Measurements from ENCODE around the gene CLDN16.

Gene CLDN16

DNA sequence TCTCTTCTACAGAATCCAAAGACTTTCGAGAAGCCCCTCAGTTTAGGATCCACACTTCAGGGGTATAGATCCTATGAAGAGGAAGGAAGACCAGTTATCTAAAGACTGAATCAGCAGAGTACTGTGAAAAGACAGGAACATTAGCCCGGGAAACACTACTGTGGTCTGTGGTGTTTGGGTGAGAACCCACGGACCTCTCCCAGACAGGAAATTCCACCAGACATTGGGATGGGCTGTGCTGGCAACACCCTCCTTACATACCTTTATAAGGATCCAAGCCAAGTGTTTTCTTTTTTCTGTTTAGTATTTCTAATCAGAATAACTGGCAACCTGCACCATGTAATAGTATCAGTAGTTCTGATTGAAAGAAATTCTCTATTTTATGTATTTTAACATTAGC, 47.7 kb downstream of the CLDN16 start:
- H3K9me3 ChIP-seq (ENCODE audit: insufficient read depth, low read length): peaks cover 12% of the 10 kb centered on the region; the same call in 1 of the 2 replicates
- no peak for DNase-seq (ENCODE audit: low read depth, low spot score)
- no peaks in the 10 kb centered on the region for H3K36me3 ChIP-seq (ENCODE audit: insufficient read depth, insufficient read length, low read length)

DNA sequence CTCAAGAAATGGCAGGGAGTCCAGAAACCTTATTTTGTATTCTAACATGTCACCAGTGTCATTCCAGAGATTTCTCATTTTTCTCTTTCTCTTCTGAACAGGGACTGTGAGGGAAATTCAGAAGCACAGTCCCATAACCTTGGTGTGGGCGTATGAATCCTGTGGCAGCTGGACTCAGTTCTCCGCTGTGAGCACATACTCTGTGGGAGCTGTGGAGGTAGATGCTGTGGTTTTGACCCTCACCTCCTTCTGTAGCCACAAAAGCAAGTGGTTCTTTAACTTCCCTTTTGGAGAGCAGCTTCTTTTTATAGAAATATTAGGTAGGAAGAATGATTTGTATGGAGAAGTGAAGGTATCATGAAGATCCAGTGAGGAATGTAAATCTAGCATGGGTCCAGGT, 48.4 kb downstream of the CLDN16 start:
- no peaks in the 10 kb centered on the region for H3K4me1 ChIP-seq (ENCODE audit: insufficient read depth, insufficient read length)
- DNase-seq (ENCODE audit: low read depth, low spot score): no peak
- no peak overlapping the region for H3K9ac ChIP-seq (ENCODE audit: insufficient read length, low read depth)
- TF ChIP-seq YY1 (IDR thresholded peaks at IDR 0.05; ENCODE audit: insufficient read depth, insufficient read length) (no peak), ZNF274 (IDR thresholded peaks at IDR 0.05; ENCODE audit: low read depth, low read length) (no peak), SUZ12 (IDR thresholded peaks at IDR 0.05; ENCODE audit: extremely low read depth, insufficient read depth, insufficient read length) (no peak)
- H3K4me3 ChIP-seq (ENCODE audit: insufficient read length, low read depth): no peak overlapping the region
- no peaks in the 10 kb centered on the region for H3K36me3 ChIP-seq (ENCODE audit: insufficient read depth, insufficient read length, low read length)
- peaks cover 12% of the 10 kb centered on the region; the same call in 1 of the 2 replicates for H3K9me3 ChIP-seq (ENCODE audit: insufficient read depth, low read length)
- H3K27me3 ChIP-seq (ENCODE audit: insufficient read depth, insufficient read length): no peaks in the 10 kb centered on the region

More for the DNA sequence above, 47.7 kb downstream of the CLDN16 start:
- Histone ChIP-seq H3K4me3 (ENCODE audit: insufficient read length, low read depth) (no peak overlapping the region), H3K9ac (ENCODE audit: insufficient read length, low read depth) (no peak overlapping the region), H3K4me1 (ENCODE audit: insufficient read depth, insufficient read length) (no peaks in the 10 kb centered on the region), H3K27me3 (ENCODE audit: insufficient read depth, insufficient read length) (no peaks in the 10 kb centered on the region)
- TF ChIP-seq ZNF274 (IDR thresholded peaks at IDR 0.05; ENCODE audit: low read depth, low read length) (no peak), YY1 (IDR thresholded peaks at IDR 0.05; ENCODE audit: insufficient read depth, insufficient read length) (no peak), SUZ12 (IDR thresholded peaks at IDR 0.05; ENCODE audit: extremely low read depth, insufficient read depth, insufficient read length) (no peak)

DNA sequence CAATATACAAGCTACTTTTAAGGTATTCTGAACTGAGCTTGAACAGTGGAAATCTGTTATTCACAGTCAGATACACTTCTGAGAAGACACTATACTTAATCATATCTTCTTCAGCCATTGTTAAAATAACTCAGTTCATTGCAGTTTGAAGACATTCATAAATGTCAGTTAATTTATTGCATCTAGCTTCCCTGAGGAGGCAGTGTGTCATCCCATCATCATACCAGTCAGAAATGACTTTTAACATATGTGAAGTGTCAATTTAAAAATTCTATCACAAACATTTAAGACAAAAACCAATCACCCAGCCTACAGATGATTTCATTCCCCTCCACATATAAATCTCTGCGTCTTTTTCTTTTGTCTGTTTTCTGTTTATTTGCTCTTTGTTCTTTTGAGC, 54.3 kb downstream of the CLDN16 start:
- Histone ChIP-seq H3K27me3 (ENCODE audit: insufficient read depth, insufficient read length) (no peaks in the 10 kb centered on the region), H3K36me3 (ENCODE audit: insufficient read depth, insufficient read length, low read length) (no peaks in the 10 kb centered on the region), H3K4me1 (ENCODE audit: insufficient read depth, insufficient read length) (no peaks in the 10 kb centered on the region), H3K9me3 (ENCODE audit: insufficient read depth, low read length) (no peaks in the 10 kb centered on the region), H3K9ac (ENCODE audit: insufficient read length, low read depth) (no peak overlapping the region), H3K4me3 (ENCODE audit: insufficient read length, low read depth) (no peak overlapping the region)
- TF ChIP-seq YY1 (IDR thresholded peaks at IDR 0.05; ENCODE audit: insufficient read depth, insufficient read length) (no peak), ZNF274 (IDR thresholded peaks at IDR 0.05; ENCODE audit: low read depth, low read length) (no peak), SUZ12 (IDR thresholded peaks at IDR 0.05; ENCODE audit: extremely low read depth, insufficient read depth, insufficient read length) (no peak)
- no peak for DNase-seq (ENCODE audit: low read depth, low spot score)

DNA sequence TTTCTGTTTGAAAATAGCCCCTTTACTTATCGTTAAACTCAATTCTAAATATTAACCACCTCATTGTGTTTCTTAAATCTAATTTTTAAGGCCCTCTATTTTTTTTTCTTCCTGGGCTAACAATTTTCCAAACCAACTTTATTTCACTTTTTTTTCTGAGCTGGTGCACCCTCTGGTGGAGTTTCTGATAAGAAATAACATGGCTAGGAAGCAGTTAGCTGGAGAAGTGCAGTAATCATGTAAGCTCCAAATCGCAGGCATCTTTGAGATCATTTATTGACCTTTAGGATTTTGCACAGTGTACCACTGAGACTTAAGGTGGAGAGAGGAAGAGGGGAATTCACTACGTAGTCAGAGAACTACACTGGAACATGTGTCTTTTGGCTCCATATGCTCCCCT, 55.3 kb downstream of the CLDN16 start:
- no peak for TF ChIP-seq ZNF274 (IDR thresholded peaks at IDR 0.05; ENCODE audit: low read depth, low read length)
- TF ChIP-seq SUZ12 (IDR thresholded peaks at IDR 0.05; ENCODE audit: extremely low read depth, insufficient read depth, insufficient read length): no peak
- TF ChIP-seq YY1 (IDR thresholded peaks at IDR 0.05; ENCODE audit: insufficient read depth, insufficient read length): no peak
- Histone ChIP-seq H3K27me3 (ENCODE audit: insufficient read depth, insufficient read length) (no peaks in the 10 kb centered on the region), H3K4me3 (ENCODE audit: insufficient read length, low read depth) (no peak overlapping the region), H3K9me3 (ENCODE audit: insufficient read depth, low read length) (no peaks in the 10 kb centered on the region), H3K36me3 (ENCODE audit: insufficient read depth, insufficient read length, low read length) (no peaks in the 10 kb centered on the region), H3K9ac (ENCODE audit: insufficient read length, low read depth) (no peak overlapping the region), H3K4me1 (ENCODE audit: insufficient read depth, insufficient read length) (no peaks in the 10 kb centered on the region)
- DNase-seq (ENCODE audit: low read depth, low spot score): no peak

DNA sequence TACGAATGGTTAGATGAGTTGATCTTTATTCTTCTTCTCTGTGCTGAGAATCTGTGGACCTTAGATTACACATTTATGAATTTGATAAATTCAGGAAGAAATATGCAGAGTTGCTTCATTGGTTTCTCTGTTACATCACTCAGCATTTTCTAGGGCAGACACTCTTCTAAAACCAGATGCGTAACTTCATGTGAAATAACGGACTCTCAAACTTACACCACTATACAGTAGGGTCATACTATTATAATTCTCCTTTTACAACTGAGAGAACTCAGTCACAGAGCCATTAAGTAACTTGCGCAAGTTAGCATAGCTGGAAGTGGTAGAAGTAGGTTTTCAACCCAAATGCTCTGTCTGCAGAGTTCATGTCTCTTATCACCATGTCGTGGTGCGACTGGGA, 56.0 kb downstream of the CLDN16 start:
- Histone ChIP-seq H3K36me3 (ENCODE audit: insufficient read depth, insufficient read length, low read length) (no peaks in the 10 kb centered on the region), H3K4me3 (ENCODE audit: insufficient read length, low read depth) (no peak overlapping the region), H3K9ac (ENCODE audit: insufficient read length, low read depth) (no peak overlapping the region), H3K4me1 (ENCODE audit: insufficient read depth, insufficient read length) (no peaks in the 10 kb centered on the region), H3K27me3 (ENCODE audit: insufficient read depth, insufficient read length) (no peaks in the 10 kb centered on the region), H3K9me3 (ENCODE audit: insufficient read depth, low read length) (no peaks in the 10 kb centered on the region)
- no peak for DNase-seq (ENCODE audit: low read depth, low spot score)
- TF ChIP-seq SUZ12 (IDR thresholded peaks at IDR 0.05; ENCODE audit: extremely low read depth, insufficient read depth, insufficient read length): no peak
- no peak for TF ChIP-seq ZNF274 (IDR thresholded peaks at IDR 0.05; ENCODE audit: low read depth, low read length)
- TF ChIP-seq YY1 (IDR thresholded peaks at IDR 0.05; ENCODE audit: insufficient read depth, insufficient read length): no peak

DNA sequence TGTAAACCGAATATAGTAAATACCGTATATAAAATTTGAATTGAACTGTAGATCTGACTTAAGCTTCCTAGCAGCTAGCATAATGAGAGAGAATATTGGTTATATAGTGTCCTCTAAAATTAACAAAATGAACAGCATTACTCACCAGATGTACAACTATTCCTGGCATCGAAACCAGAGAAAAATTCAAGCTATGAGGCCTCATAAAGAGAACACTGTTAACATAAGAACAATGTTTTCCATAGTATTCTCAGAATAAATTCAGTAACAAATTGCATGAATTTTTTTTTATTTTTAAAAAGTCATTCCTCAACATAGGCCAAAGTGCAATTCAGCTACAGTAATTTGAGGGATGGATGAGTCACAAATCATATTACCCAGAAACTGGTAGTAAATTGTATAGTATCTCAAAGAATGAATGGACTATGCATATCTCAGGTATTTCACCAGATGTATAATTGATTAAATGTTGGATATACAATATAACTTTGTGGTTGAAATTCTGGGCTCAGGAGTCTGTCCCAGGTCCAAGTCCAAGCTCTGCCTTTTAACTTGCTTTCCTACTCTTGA, 56.7 kb downstream of the CLDN16 start:
- Histone ChIP-seq H3K9ac (ENCODE audit: insufficient read length, low read depth) (no peak overlapping the region), H3K36me3 (ENCODE audit: insufficient read depth, insufficient read length, low read length) (no peaks in the 10 kb centered on the region), H3K4me3 (ENCODE audit: insufficient read length, low read depth) (no peak overlapping the region), H3K9me3 (ENCODE audit: insufficient read depth, low read length) (no peaks in the 10 kb centered on the region), H3K4me1 (ENCODE audit: insufficient read depth, insufficient read length) (no peaks in the 10 kb centered on the region), H3K27me3 (ENCODE audit: insufficient read depth, insufficient read length) (no peaks in the 10 kb centered on the region)
- DNase-seq (ENCODE audit: low read depth, low spot score): no peak
- TF ChIP-seq YY1 (IDR thresholded peaks at IDR 0.05; ENCODE audit: insufficient read depth, insufficient read length) (no peak), SUZ12 (IDR thresholded peaks at IDR 0.05; ENCODE audit: extremely low read depth, insufficient read depth, insufficient read length) (no peak), ZNF274 (IDR thresholded peaks at IDR 0.05; ENCODE audit: low read depth, low read length) (no peak)

DNA sequence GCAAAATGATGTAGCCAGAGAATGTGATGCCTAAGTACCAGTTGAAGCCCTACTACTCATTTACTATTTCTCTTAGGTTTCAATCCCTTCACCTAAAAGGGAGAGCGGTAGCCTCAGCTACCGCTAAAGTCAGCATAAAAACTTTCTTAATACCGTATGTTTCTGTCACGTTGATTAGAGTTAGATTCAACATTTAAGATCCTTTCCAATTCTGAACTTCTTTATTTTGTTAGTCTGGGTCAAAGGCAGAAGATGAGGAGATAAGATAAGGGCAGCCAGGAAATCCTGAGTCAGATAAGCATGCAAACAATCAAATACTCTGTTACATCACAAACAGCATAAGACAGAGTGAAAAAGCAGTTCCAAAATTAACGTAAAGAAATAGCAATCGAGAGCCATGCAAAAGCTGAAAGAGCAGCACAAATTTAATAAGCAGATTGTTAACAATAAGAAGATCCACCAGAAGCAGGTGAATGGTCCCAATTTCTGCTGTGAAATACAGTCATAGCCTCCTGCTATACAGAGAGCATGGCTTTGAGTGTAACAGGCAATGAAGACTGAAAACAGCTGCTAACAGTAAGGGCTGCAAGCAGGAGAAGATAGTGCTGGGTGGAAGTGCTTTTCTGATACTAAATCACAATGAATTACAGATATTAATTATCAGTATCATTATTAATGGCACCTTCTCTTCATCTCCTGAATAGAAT, 58.8 kb downstream of the CLDN16 start:
- H3K9me3 ChIP-seq (ENCODE audit: insufficient read depth, low read length): no peaks in the 10 kb centered on the region
- H3K27me3 ChIP-seq (ENCODE audit: insufficient read depth, insufficient read length): no peaks in the 10 kb centered on the region
- H3K9ac ChIP-seq (ENCODE audit: insufficient read length, low read depth): no peak overlapping the region
- no peaks in the 10 kb centered on the region for H3K4me1 ChIP-seq (ENCODE audit: insufficient read depth, insufficient read length)
- no peak overlapping the region for H3K4me3 ChIP-seq (ENCODE audit: insufficient read length, low read depth)
- no peaks in the 10 kb centered on the region for H3K36me3 ChIP-seq (ENCODE audit: insufficient read depth, insufficient read length, low read length)
- no peak for DNase-seq (ENCODE audit: low read depth, low spot score)
- no peak for TF ChIP-seq ZNF274 (IDR thresholded peaks at IDR 0.05; ENCODE audit: low read depth, low read length)
- TF ChIP-seq SUZ12 (IDR thresholded peaks at IDR 0.05; ENCODE audit: extremely low read depth, insufficient read depth, insufficient read length): no peak
- TF ChIP-seq YY1 (IDR thresholded peaks at IDR 0.05; ENCODE audit: insufficient read depth, insufficient read length): no peak

Data from NT2/D1 (cell line).